ENCODE results near the gene PRSS27. TPM values are rescaled to one million over a fixed set of nuclear protein-coding genes. Genes with fewer than 3 reads are reported as not detected.
A peak's percentile ranks its signal among the peaks of the same experiment; 100 is the strongest.

PRSS27 gene
- total and polyA plus RNA-seq, 2 donors (not counting 1 experiment from before 2014, with no cell fraction given): 0.24 to 1.2 TPM

GRCh38 chr16:2664574-2664982 is 55.4 kb downstream of the PRSS27 start:
- no peak for DNase-seq (ENCODE audit: low read depth in 2 of 2)
- Histone ChIP-seq H3K4me1 (ENCODE audit: control insufficient read depth, extremely low read depth, insufficient read depth, low read length) (no peaks in the 10 kb centered on the region), H3K9me3 (ENCODE audit: control insufficient read depth, insufficient read depth, low read depth, low read length) (no peaks in the 10 kb centered on the region), H3K27ac (ENCODE audit: insufficient read depth, low read length) (no peak overlapping the region), H3K79me2 (ENCODE audit: control insufficient read depth, insufficient read depth, low read length) (no peaks in the 10 kb centered on the region), H3K36me3 (ENCODE audit: control insufficient read depth, insufficient read depth, low read length) (no peaks in the 10 kb centered on the region), H4K20me1 (ENCODE audit: control insufficient read depth, extremely low read depth, insufficient read depth, low read length) (no peaks in the 10 kb centered on the region), H3K27me3 (ENCODE audit: control insufficient read depth, insufficient read depth, low read length) (no peaks in the 10 kb centered on the region), H3K4me3 (replicated peaks in 1 of 4; ENCODE audit: control extremely low read depth in 1 of 4, insufficient read depth in 1 of 4, low read depth in 3 of 4, low read length in 4 of 4) (no peak overlapping the region), H2AFZ (ENCODE audit: low read length) (no peak overlapping the region), H3K4me2 (ENCODE audit: extremely low read depth, insufficient read depth, low read length) (no peak overlapping the region), H3K9ac (ENCODE audit: insufficient read depth, low read length) (no peak overlapping the region)
- TF ChIP-seq EZH2 (IDR thresholded peaks at IDR 0.05; ENCODE audit: low read length, missing control alignments) (no peak), CTCF (conservative IDR thresholded peaks at IDR 0.05 in 1 of 2, IDR thresholded peaks at IDR 0.05 in 1 of 2; ENCODE audit: low read depth in 1 of 2, low read length in 2 of 2) (no peak)

DNA sequence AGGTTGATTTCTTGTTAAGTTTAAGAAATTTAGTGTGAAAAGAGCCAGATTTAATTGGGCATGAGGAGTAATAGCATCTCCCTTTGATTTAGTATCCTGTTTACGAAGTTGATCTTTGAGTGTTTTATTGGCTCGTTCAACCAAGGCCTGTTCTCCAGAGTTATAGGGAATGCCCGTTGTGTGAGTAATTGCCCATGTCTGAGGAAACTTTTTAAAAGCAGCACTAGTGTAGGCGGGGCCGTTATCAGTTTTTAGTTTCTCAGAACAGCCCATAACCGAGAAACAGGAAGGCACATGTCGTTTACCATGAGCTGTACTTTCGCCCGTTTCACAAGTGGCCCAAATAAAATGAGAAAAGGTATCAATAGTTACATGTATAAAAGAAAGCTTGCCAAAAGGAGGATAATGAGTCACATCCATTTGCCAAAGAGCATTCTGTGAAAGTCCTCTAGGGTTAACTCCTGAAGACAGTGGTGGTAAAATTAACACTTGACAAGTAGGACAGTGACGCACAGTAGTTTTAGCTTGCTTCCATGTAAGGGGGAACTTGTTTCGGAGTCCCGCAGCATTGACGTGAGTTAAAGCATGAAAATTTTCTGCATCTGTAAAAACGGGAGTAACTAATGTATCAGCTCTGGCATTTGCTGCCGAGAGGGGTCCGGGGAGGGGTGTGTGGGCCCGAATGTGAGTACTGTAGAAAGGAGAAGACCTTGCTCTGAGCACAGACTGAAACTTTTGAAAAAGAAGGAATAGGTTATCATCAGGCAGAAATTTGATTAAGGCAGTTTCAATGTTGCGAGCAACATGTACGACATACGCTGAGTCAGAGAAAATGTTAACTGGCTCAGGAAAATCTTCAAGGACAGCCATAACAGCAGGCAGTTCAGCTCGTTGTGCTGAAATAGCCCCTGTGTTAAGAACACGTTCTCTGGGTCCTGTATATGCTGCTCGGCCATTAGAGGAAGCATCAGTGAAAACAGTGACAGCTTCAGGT is 56.2 kb downstream of the PRSS27 start:
- no peaks in the 10 kb centered on the region for H3K36me3 ChIP-seq (ENCODE audit: control insufficient read depth, insufficient read depth, low read length)
- no peak overlapping the region for H3K9ac ChIP-seq (ENCODE audit: insufficient read depth, low read length)
- no peak overlapping the region for H3K4me2 ChIP-seq (ENCODE audit: extremely low read depth, insufficient read depth, low read length)
- H3K27me3 ChIP-seq (ENCODE audit: control insufficient read depth, insufficient read depth, low read length): no peaks in the 10 kb centered on the region
- H3K27ac ChIP-seq (ENCODE audit: insufficient read depth, low read length): no peak overlapping the region
- peak; percentile 48 to 60 for DNase-seq (ENCODE audit: low read depth in 2 of 2)
- H3K79me2 ChIP-seq (ENCODE audit: control insufficient read depth, insufficient read depth, low read length): no peaks in the 10 kb centered on the region
- H3K4me1 ChIP-seq (ENCODE audit: control insufficient read depth, extremely low read depth, insufficient read depth, low read length): no peaks in the 10 kb centered on the region
- no peaks in the 10 kb centered on the region for H4K20me1 ChIP-seq (ENCODE audit: control insufficient read depth, extremely low read depth, insufficient read depth, low read length)
- TF ChIP-seq EZH2 (IDR thresholded peaks at IDR 0.05; ENCODE audit: low read length, missing control alignments): no peak
- no peak for TF ChIP-seq CTCF (conservative IDR thresholded peaks at IDR 0.05 in 1 of 2, IDR thresholded peaks at IDR 0.05 in 1 of 2; ENCODE audit: low read depth in 1 of 2, low read length in 2 of 2)
- no peaks in the 10 kb centered on the region for H3K9me3 ChIP-seq (ENCODE audit: control insufficient read depth, insufficient read depth, low read depth, low read length)
- no peak overlapping the region for H2AFZ ChIP-seq (ENCODE audit: low read length)
- no peak overlapping the region for H3K4me3 ChIP-seq (replicated peaks in 1 of 4; ENCODE audit: control extremely low read depth in 1 of 4, insufficient read depth in 1 of 4, low read depth in 3 of 4, low read length in 4 of 4)

Other genes starting within 250 kb of the PRSS27 start
- 1.3 and 2.1 TPM in 2 replicates for gene NTN3, start 248.9 kb downstream of the PRSS27 start, total RNA-seq
- 0.08 TPM in 2 replicates for gene NTN3, start 248.9 kb downstream of the PRSS27 start, polyA plus RNA-seq
- gene TBC1D24, start 245.1 kb downstream of the PRSS27 start, total RNA-seq: 8.5 and 10.9 TPM in 2 replicates
- 6.3 and 6.7 TPM in 2 replicates for gene TBC1D24, start 245.1 kb downstream of the PRSS27 start, polyA plus RNA-seq
- gene ATP6V0C, start 206.3 kb downstream of the PRSS27 start, total RNA-seq: 5.1 and 11.2 TPM in 2 replicates
- gene ATP6V0C, start 206.3 kb downstream of the PRSS27 start, polyA plus RNA-seq: 43.0 and 53.9 TPM in 2 replicates
- gene AMDHD2, start 199.9 kb downstream of the PRSS27 start, total RNA-seq: 37.2 and 39.0 TPM in 2 replicates
- gene AMDHD2, start 199.9 kb downstream of the PRSS27 start, polyA plus RNA-seq: 10.8 and 12.6 TPM in 2 replicates
- not detected in 2 replicates for gene CEMP1, start 188.8 kb downstream of the PRSS27 start, total RNA-seq
- gene CEMP1, start 188.8 kb downstream of the PRSS27 start, polyA plus RNA-seq: not detected in 2 replicates
- 17.7 and 25.9 TPM in 2 replicates for gene PDPK1, start 182.2 kb downstream of the PRSS27 start, total RNA-seq
- 30.7 and 32.1 TPM in 2 replicates for gene PDPK1, start 182.2 kb downstream of the PRSS27 start, polyA plus RNA-seq
- 15.2 and 21.6 TPM in 2 replicates for gene KCTD5, start 37.7 kb downstream of the PRSS27 start, total RNA-seq
- gene KCTD5, start 37.7 kb downstream of the PRSS27 start, polyA plus RNA-seq: 25.9 and 35.2 TPM in 2 replicates
- gene SRRM2, start 32.4 kb upstream of the PRSS27 start, total RNA-seq: 43.9 and 74.3 TPM in 2 replicates
- gene SRRM2, start 32.4 kb upstream of the PRSS27 start, polyA plus RNA-seq: 55.2 and 85.6 TPM in 2 replicates
- 227 and 436 TPM in 2 replicates for gene ELOB, start 57.1 kb upstream of the PRSS27 start, total RNA-seq
- 124 and 165 TPM in 2 replicates for gene ELOB, start 57.1 kb upstream of the PRSS27 start, polyA plus RNA-seq
- gene PRSS33, start 67.3 kb upstream of the PRSS27 start, total RNA-seq: not detected in 2 replicates
- gene PRSS33, start 67.3 kb upstream of the PRSS27 start, polyA plus RNA-seq: not detected in 2 replicates
- not detected in 2 replicates for gene PRSS41, start 78.2 kb upstream of the PRSS27 start, total RNA-seq
- not detected in 2 replicates for gene PRSS41, start 78.2 kb upstream of the PRSS27 start, polyA plus RNA-seq
- gene PRSS21, start 97.0 kb upstream of the PRSS27 start, total RNA-seq: 0.17 and 0.77 TPM in 2 replicates
- gene PRSS21, start 97.0 kb upstream of the PRSS27 start, polyA plus RNA-seq: 0.15 and 0.22 TPM in 2 replicates
- not detected in 2 replicates for gene ZG16B, start 110.1 kb upstream of the PRSS27 start, total RNA-seq
- gene ZG16B, start 110.1 kb upstream of the PRSS27 start, polyA plus RNA-seq: 0.14 TPM in 1 of 2 replicates, not detected in the other
- 0.17 TPM in 1 of 2 replicates, not detected in the other for gene PRSS22, start 137.9 kb upstream of the PRSS27 start, total RNA-seq
- gene PRSS22, start 137.9 kb upstream of the PRSS27 start, polyA plus RNA-seq: not detected in 2 replicates
- gene FLYWCH2, start 163.0 kb upstream of the PRSS27 start, total RNA-seq: 55.2 and 56.8 TPM in 2 replicates
- 18.1 and 21.2 TPM in 2 replicates for gene FLYWCH2, start 163.0 kb upstream of the PRSS27 start, polyA plus RNA-seq
- 44.4 and 58.5 TPM in 2 replicates for gene FLYWCH1, start 191.7 kb upstream of the PRSS27 start, total RNA-seq
- gene FLYWCH1, start 191.7 kb upstream of the PRSS27 start, polyA plus RNA-seq: 12.0 and 16.4 TPM in 2 replicates
- not detected in 2 replicates for gene KREMEN2, start 244.1 kb upstream of the PRSS27 start, total RNA-seq
- not detected in 2 replicates for gene KREMEN2, start 244.1 kb upstream of the PRSS27 start, polyA plus RNA-seq
- gene PAQR4, start 249.1 kb upstream of the PRSS27 start, total RNA-seq: 1.0 and 1.5 TPM in 2 replicates
- gene PAQR4, start 249.1 kb upstream of the PRSS27 start, polyA plus RNA-seq: 3.0 and 8.7 TPM in 2 replicates